Activated naive CD4-positive, alpha-beta T cell treated with anti-CD3 and anti-CD28 coated beads, Interleukin-2, amount 50 U/mL, for 24 hours (primary cell): ENCODE results near the gene DTX3.
"Not testable (repeated sequence)": the region's sequence is repeated elsewhere in the genome, so short reads cannot be mapped to it uniquely, and the experiment has no call there.

Experiments
- H3K27ac Mint-ChIP-seq: one replicate; pipeline ENCODE4 v1.8.0; 2021; ENCODE audit warnings: mild to moderate bottlenecking, mixed read lengths
- H3K27me3 Mint-ChIP-seq: one replicate; pipeline ENCODE4 v1.8.0; 2021; ENCODE audit warnings: mixed read lengths
- H3K36me3 Mint-ChIP-seq: one replicate; pipeline ENCODE4 v1.8.0; 2021; ENCODE audit warnings: mixed read lengths
- H3K4me1 Mint-ChIP-seq: one replicate; pipeline ENCODE4 v1.8.0; 2021; ENCODE audit warnings: mixed read lengths
- H3K4me3 Mint-ChIP-seq: one replicate; pipeline ENCODE4 v1.8.0; 2021; ENCODE audit warnings: mild to moderate bottlenecking, mixed read lengths
- H3K9me3 Mint-ChIP-seq: one replicate; pipeline ENCODE4 v1.8.0; 2021; ENCODE audit warnings: mixed read lengths

Gene DTX3

GRCh38 chr12:57654042-57654441 lies 49.4 kb downstream of the DTX3 start:
- Mint-ChIP-seq H3K4me3 (no peak overlapping the region), H3K4me1 (no peaks in the 10 kb centered on the region), H3K27me3 (no peaks in the 10 kb centered on the region), H3K27ac (no peak overlapping the region), H3K9me3 (no peaks in the 10 kb centered on the region), H3K36me3 (peaks cover 2% of the 10 kb centered on the region)

GRCh38 chr12:57655541-57656240 lies 51.1 kb downstream of the DTX3 start:
- Mint-ChIP-seq H3K27ac (no peak overlapping the region), H3K4me1 (no peaks in the 10 kb centered on the region), H3K9me3 (no peaks in the 10 kb centered on the region), H3K27me3 (peaks cover 3% of the 10 kb centered on the region), H3K36me3 (peaks cover 2% of the 10 kb centered on the region), H3K4me3 (no peak overlapping the region)

GRCh38 chr12:57656408-57656807 lies 51.8 kb downstream of the DTX3 start:
- H3K27me3 Mint-ChIP-seq, H3K36me3 Mint-ChIP-seq, H3K4me3 Mint-ChIP-seq, H3K27ac Mint-ChIP-seq, H3K9me3 Mint-ChIP-seq, H3K4me1 Mint-ChIP-seq: not testable (repeated sequence)

- Mint-ChIP-seq H3K36me3 (peaks cover 2% of the 10 kb centered on the region), H3K9me3 (no peaks in the 10 kb centered on the region), H3K4me1 (no peaks in the 10 kb centered on the region), H3K27ac (no peak overlapping the region), H3K27me3 (peaks cover 3% of the 10 kb centered on the region), H3K4me3 (no peak overlapping the region)
Observed at GRCh38 chr12:57657744-57658143, 53.1 kb downstream of the DTX3 start.

- no peaks in the 10 kb centered on the region for H3K4me1 Mint-ChIP-seq
- H3K27ac Mint-ChIP-seq, result no peak overlapping the region
- no peak overlapping the region for H3K4me3 Mint-ChIP-seq
- peaks cover 3% of the 10 kb centered on the region for H3K27me3 Mint-ChIP-seq
- peaks cover 2% of the 10 kb centered on the region for H3K36me3 Mint-ChIP-seq
- H3K9me3 Mint-ChIP-seq, result no peaks in the 10 kb centered on the region
Observed at GRCh38 chr12:57658890-57659289, 54.3 kb downstream of the DTX3 start.
